SU-DHL-6 (cell line): ENCODE data around the gene FGFR1OP2.

Experiments
- H2AFZ ChIP-seq: fragments of 200-600 bp; sonication (generic); 2 replicates; pipeline ENCODE4 v1.6.1; 2014; ENCODE audit warnings: low read depth, mild to moderate bottlenecking, moderate library complexity, mixed read lengths, antibody characterized with exemption, low read length; ENCODE audit not compliant: severe bottlenecking
- H3F3A ChIP-seq: fragments of 200-600 bp; shearing (Covaris generic); 2 replicates; pipeline ENCODE4 v1.6.0; 2016; ENCODE audit warnings: antibody characterized with exemption, mild to moderate bottlenecking; ENCODE audit not compliant: insufficient read depth
- H3K27ac ChIP-seq: fragments of 200-600 bp; sonication (generic); 2 replicates; pipeline ENCODE4 v1.5.1; 2016; ENCODE audit warnings: low read depth, mild to moderate bottlenecking, low read length, moderate library complexity, mixed read lengths
- H3K27me3 ChIP-seq: fragments of 200-600 bp; sonication (generic), shearing (Covaris generic); 2 replicates; pipeline ENCODE4 v1.6.0; 2014; ENCODE audit warnings: mild to moderate bottlenecking, low read length
- H3K36me3 ChIP-seq: fragments of 200-600 bp; sonication (generic); 2 replicates; pipeline ENCODE4 v1.6.1; 2014; ENCODE audit warnings: mild to moderate bottlenecking, low read length, mixed read lengths
- H3K4me2 ChIP-seq: fragments of 300-600, 200-600 bp; shearing (Covaris generic), sonication (generic); 2 replicates; pipeline ENCODE4 v1.6.0; 2014; ENCODE audit warnings: low read length, low read depth, mild to moderate bottlenecking; ENCODE audit not compliant: poor library complexity, severe bottlenecking
- H3K4me3 ChIP-seq: fragments of 200-600 bp; sonication (generic); 2 replicates; pipeline ENCODE4 v1.5.1; 2014; ENCODE audit warnings: antibody characterized with exemption, low read length, mild to moderate bottlenecking, mixed read lengths; ENCODE audit not compliant: insufficient read depth, poor library complexity, severe bottlenecking
- H3K79me2 ChIP-seq: fragments of 200-600 bp; sonication (generic); 2 replicates; pipeline ENCODE4 v1.6.1; 2014; ENCODE audit warnings: mild to moderate bottlenecking, low read length, moderate library complexity; ENCODE audit not compliant: insufficient read depth
- H3K9ac ChIP-seq: fragments of 200-600 bp; sonication (generic); 2 replicates; pipeline ENCODE4 v1.7.0; 2014; ENCODE audit warnings: mild to moderate bottlenecking, low read length
- H3K9me2 ChIP-seq: fragments of 200-600 bp; sonication (generic); replicated peaks from 2 replicates; pipeline ENCODE4 v1.6.1; 2014; ENCODE audit warnings: low read length; ENCODE audit not compliant: insufficient read depth
- H3K9me3 ChIP-seq: fragments of 200-600 bp; sonication (generic); 2 replicates; pipeline ENCODE4 v1.6.1; 2014; ENCODE audit warnings: low read length, mixed read lengths; ENCODE audit not compliant: insufficient read depth
- H4K20me1 ChIP-seq: fragments of 200-600 bp; sonication (generic); 2 replicates; pipeline ENCODE4 v1.6.1; 2014; ENCODE audit warnings: low read depth, mild to moderate bottlenecking, antibody characterized with exemption, low read length, moderate library complexity, mixed read lengths
- CTCF ChIP-seq: fragments of 200-600 bp; sonication (generic); IDR thresholded peaks from one replicate; pipeline ENCODE4 v1.5.1; 2017; ENCODE audit warnings: antibody characterized with exemption, mild to moderate bottlenecking, low read length, moderate library complexity; ENCODE audit not compliant: insufficient read depth, poor library complexity, severe bottlenecking
- EZH2phosphoT487 ChIP-seq: fragments of 200-600 bp; sonication (generic), shearing (Covaris generic); conservative IDR thresholded peaks from 2 replicates; pipeline ENCODE4 v1.6.1; 2018; ENCODE audit warnings: mild to moderate bottlenecking, antibody characterized with exemption, low read length, moderate library complexity, mixed read lengths

The FGFR1OP2 gene

GRCh38 chr12:26963413-26963812 lies 25.1 kb downstream of the FGFR1OP2 start:
- TF ChIP-seq EZH2phosphoT487 (no peak), CTCF (no peak)
- Histone ChIP-seq H3K36me3 (peaks cover 41% of the 10 kb centered on the region), H3K79me2 (no peaks in the 10 kb centered on the region), H3K4me2 (no peak overlapping the region), H3K27ac (no peak overlapping the region), H2AFZ (no peak overlapping the region), H3K27me3 (no peaks in the 10 kb centered on the region), H3K9ac (no peak overlapping the region), H3F3A (0 out of 2 replicates have a peak, but pooled peaks cover 14% of the 10 kb centered on the region), H3K4me3 (no peak overlapping the region), H3K9me2 (no peaks in the 10 kb centered on the region), H4K20me1 (no peaks in the 10 kb centered on the region), H3K9me3 (no peaks in the 10 kb centered on the region)

- H3K27ac ChIP-seq, result no peak overlapping the region
- H3K9ac ChIP-seq, result no peak overlapping the region
- H3K4me2 ChIP-seq, result no peak overlapping the region
- TF ChIP-seq EZH2phosphoT487 (no peak), CTCF (no peak)
- no peak overlapping the region for H2AFZ ChIP-seq
- no peaks in the 10 kb centered on the region for H3K9me3 ChIP-seq
- peaks cover 31% of the 10 kb centered on the region for H3K36me3 ChIP-seq
- no peaks in the 10 kb centered on the region for H3K9me2 ChIP-seq
- H3K4me3 ChIP-seq, result no peak overlapping the region
- H3K27me3 ChIP-seq, result no peaks in the 10 kb centered on the region
- H3K79me2 ChIP-seq, result no peaks in the 10 kb centered on the region
- H4K20me1 ChIP-seq, result no peaks in the 10 kb centered on the region
- peaks cover 13% of the 10 kb centered on the region; the same call in 1 of the 2 replicates for H3F3A ChIP-seq
Observed at GRCh38 chr12:26966842-26967241, 28.6 kb downstream of the FGFR1OP2 start.

- Histone ChIP-seq H3K4me3 (no peak overlapping the region), H3K27me3 (no peaks in the 10 kb centered on the region), H3K9me3 (no peaks in the 10 kb centered on the region), H3K27ac (no peak overlapping the region), H4K20me1 (no peaks in the 10 kb centered on the region), H3F3A (peaks cover 12% of the 10 kb centered on the region; the same call in 1 of the 2 replicates), H3K79me2 (no peaks in the 10 kb centered on the region), H3K9me2 (no peaks in the 10 kb centered on the region), H3K36me3 (peaks cover 12% of the 10 kb centered on the region), H2AFZ (no peak overlapping the region), H3K4me2 (no peak overlapping the region), H3K9ac (no peak overlapping the region)
- no peak for TF ChIP-seq CTCF
- TF ChIP-seq EZH2phosphoT487, result no peak
Observed at GRCh38 chr12:26970136-26970535, 31.9 kb downstream of the FGFR1OP2 start.
